LNCaP clone FGC (cell line): ENCODE data around the gene PHF20.

Source experiments
- DNase-seq: peaks from one replicate; pipeline ENCODE4 v3.0.0-alpha.2; 2011; ENCODE audit warnings: low read depth
- H3K4me3 ChIP-seq: 2 replicates; pipeline ENCODE4 v1.5.1; 2011; ENCODE audit warnings: mild to moderate bottlenecking, low read depth, low read length, control low read depth
- CTCF ChIP-seq: IDR thresholded peaks from 2 replicates; pipeline ENCODE4 v1.5.1; 2012; ENCODE audit warnings: mild to moderate bottlenecking; ENCODE audit not compliant: control insufficient read depth, insufficient read depth; ENCODE audit errors: extremely low read depth

Gene PHF20

GRCh38 chr20:35908007-35908406 is 136.2 kb downstream of the PHF20 start:
- no peak overlapping the region for H3K4me3 ChIP-seq
- DNase-seq, result no peak
- TF ChIP-seq CTCF, result no peak

DNA sequence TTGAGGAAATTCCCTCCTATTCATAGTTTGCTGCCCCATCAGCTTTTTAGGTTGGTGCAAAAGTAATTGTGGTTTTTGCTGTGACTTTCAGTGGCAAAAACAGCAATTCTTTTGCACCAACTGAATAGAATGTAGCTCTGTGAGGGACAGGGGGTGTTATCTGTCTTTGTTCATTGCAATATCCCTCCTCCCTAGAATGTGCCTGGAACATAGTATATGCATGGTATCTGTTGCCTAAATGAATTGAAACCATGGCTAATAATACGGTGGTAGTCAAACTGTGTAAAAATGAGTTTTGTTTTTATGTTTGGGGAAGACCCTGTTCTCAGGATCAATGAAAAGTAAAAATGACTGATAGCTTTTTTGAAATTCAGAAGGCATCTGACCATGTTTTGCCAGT is 137.4 kb downstream of the PHF20 start:
- no peak for DNase-seq
- TF ChIP-seq CTCF, result no peak
- no peak overlapping the region for H3K4me3 ChIP-seq

- no peak overlapping the region for H3K4me3 ChIP-seq
- no peak for DNase-seq
- no peak for TF ChIP-seq CTCF
Measured at GRCh38 chr20:35909796-35910195, 138.0 kb downstream of the PHF20 start.

DNA sequence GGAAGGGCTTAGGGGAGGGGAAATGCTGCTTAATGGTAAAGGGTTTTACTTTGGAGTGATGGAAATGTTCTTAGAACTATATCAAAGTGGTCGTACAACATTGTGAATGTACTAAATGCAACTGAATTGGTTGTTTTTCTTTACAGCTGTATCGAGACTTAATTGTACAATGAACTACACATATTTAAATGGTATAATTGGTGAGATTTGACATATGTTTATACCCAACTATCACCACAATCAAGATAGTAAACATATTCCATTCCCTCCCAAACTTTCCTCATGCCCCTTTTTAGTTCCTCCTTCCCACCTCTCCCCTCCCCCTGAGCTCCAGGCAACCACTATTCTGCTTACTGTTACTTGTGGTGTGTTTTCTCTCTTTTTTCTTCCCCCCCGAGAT is 138.4 kb downstream of the PHF20 start:
- no peak overlapping the region for H3K4me3 ChIP-seq
- no peak for DNase-seq
- no peak for TF ChIP-seq CTCF

DNA sequence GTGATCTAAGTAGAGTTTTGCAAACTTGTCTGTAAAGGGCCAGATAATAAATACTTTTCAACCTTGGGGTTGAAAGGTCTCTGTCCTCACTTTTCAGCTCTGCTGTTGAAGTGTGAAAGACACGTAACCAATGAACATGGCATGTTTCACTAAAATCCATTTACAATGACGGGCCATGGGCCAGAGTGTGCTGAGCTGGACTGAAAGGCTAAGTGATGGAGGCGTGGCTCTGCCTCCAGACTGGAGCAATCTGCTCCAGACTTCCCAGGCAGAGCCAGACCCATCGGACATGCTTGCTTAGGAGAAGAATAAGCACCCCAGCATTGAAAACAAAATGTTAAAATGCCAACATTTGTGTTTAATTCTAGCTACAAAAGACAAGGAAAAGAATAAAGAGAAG is 141.1 kb downstream of the PHF20 start:
- TF ChIP-seq CTCF, result no peak
- no peak for DNase-seq
- H3K4me3 ChIP-seq, result no peak overlapping the region

DNA sequence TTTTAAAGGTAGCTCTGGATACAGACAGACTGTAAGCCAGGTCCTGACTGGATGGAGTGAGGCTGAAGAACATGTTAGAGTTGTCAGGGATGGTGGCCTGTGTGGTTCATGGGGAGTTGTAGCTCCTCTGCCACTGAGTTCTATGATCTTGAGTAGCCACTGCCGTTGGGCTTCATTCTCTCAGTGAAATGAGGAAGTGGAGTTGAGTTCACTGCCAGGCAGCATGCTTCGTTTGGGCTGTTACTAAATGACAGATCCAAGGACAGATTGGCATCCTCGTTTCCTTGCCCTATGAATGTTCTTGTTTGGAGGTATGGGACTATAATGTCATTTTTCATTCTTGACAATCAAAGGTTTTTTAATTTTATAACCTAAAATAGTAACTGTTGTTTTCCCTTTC is 145.3 kb downstream of the PHF20 start:
- DNase-seq, result no peak
- no peak for TF ChIP-seq CTCF

DNA sequence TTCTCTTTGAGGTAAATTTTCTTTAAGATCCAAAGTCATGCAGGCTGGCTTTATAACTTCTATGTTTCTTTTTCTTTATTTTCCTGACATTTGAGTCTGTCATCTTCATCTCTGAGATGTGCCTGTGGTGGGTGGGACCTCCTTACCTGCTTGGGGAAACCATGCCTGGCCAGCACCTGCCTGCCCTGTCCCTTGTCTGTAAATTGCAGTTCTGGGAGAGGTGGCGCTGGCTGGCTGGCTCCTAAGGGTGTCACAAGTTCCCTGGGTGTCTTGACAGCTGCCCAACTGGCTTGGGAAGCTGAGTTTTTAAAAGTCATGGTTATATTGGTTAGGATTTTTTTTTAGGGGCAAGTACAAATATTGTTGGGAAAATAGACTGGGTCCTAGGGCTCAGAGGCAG is 146.2 kb downstream of the PHF20 start:
- no peak for DNase-seq
- no peak overlapping the region for H3K4me3 ChIP-seq
- no peak for TF ChIP-seq CTCF

More for the DNA sequence above, 145.3 kb downstream of the PHF20 start:
- H3K4me3 ChIP-seq, result no peak overlapping the region
